ENCODE data around the gene MC1R.

DNA sequence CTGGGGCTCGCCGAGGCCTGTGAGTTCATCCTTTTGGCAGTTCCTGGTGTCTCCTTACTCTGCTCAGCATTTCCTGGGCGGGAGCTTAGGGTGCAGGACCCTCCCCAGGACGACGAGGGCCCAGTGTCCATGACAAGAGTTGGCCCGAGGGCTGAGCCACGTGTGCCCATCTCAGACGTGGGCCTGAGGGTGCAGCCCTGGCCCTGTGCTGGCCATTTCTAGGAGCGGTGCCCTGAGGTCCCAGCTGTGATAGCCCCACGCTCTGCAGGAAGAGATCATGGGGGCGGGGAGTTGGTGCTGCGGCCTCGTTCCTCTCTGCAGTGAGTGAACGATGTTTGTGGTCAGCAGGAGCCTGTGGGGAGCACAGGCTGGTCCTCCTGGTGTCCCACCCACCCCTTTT lies 6.0 kb upstream of the MC1R start:
- TF ChIP-seq, protein P1, sequence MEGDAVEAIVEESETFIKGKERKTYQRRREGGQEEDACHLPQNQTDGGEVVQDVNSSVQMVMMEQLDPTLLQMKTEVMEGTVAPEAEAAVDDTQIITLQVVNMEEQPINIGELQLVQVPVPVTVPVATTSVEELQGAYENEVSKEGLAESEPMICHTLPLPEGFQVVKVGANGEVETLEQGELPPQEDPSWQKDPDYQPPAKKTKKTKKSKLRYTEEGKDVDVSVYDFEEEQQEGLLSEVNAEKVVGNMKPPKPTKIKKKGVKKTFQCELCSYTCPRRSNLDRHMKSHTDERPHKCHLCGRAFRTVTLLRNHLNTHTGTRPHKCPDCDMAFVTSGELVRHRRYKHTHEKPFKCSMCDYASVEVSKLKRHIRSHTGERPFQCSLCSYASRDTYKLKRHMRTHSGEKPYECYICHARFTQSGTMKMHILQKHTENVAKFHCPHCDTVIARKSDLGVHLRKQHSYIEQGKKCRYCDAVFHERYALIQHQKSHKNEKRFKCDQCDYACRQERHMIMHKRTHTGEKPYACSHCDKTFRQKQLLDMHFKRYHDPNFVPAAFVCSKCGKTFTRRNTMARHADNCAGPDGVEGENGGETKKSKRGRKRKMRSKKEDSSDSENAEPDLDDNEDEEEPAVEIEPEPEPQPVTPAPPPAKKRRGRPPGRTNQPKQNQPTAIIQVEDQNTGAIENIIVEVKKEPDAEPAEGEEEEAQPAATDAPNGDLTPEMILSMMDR (IDR thresholded peaks at IDR 0.05; ENCODE audit: low read depth, low read length) = no peak
- TF ChIP-seq EZH2phosphoT487 (IDR thresholded peaks at IDR 0.05; ENCODE audit: low read depth) = no peak
